H9 (cell line): ENCODE data around the gene DOK6. TPM values are rescaled to one million over a fixed set of nuclear protein-coding genes. Genes with fewer than 3 reads are reported as not detected.

ENCODE experiments used
- DNase-seq: peaks from one replicate; pipeline ENCODE4 v3.0.0-alpha.2; 2017
- H2AFZ ChIP-seq: one replicate; pipeline ENCODE4 v1.6.1; 2013; ENCODE audit warnings: mild to moderate bottlenecking, low read length, control low read depth, moderate library complexity
- H2AK5ac ChIP-seq: 2 replicates; pipeline ENCODE4 v1.6.1; 2013; ENCODE audit warnings: low read length, control low read depth, mixed read lengths; ENCODE audit not compliant: insufficient read length
- H2BK120ac ChIP-seq: one replicate; pipeline ENCODE4 v1.6.1; 2013; ENCODE audit warnings: low read depth, mild to moderate bottlenecking, low read length, control low read depth, inconsistent platforms; ENCODE audit not compliant: poor library complexity, severe bottlenecking
- H2BK12ac ChIP-seq: 2 replicates; pipeline ENCODE4 v1.6.1; 2013; ENCODE audit warnings: low read length, control low read depth, mixed read lengths, low read depth; ENCODE audit not compliant: insufficient read length
- H2BK15ac ChIP-seq: 2 replicates; pipeline ENCODE4 v1.6.1; 2013; ENCODE audit warnings: low read depth, low read length, control low read depth
- H2BK20ac ChIP-seq: one replicate; pipeline ENCODE4 v1.6.1; 2013; ENCODE audit warnings: low read depth, mild to moderate bottlenecking, low read length, control low read depth, inconsistent platforms; ENCODE audit not compliant: poor library complexity, severe bottlenecking
- H2BK5ac ChIP-seq: 2 replicates; pipeline ENCODE4 v1.6.1; 2013; ENCODE audit warnings: low read length, control low read depth, mixed read lengths; ENCODE audit not compliant: insufficient read length
- H3K14ac ChIP-seq: 2 replicates; pipeline ENCODE4 v1.6.1; 2013; ENCODE audit warnings: low read length, control low read depth; ENCODE audit not compliant: insufficient read depth
- H3K18ac ChIP-seq: 2 replicates; pipeline ENCODE4 v1.6.1; 2013; ENCODE audit warnings: low read depth, mild to moderate bottlenecking, mixed read lengths, low read length, control low read depth; ENCODE audit not compliant: insufficient read length
- H3K23ac ChIP-seq: 2 replicates; pipeline ENCODE4 v1.6.1; 2013; ENCODE audit warnings: low read length, control low read depth, mixed read lengths, low read depth; ENCODE audit not compliant: insufficient read length
- H3K23me2 ChIP-seq: 2 replicates; pipeline ENCODE4 v1.6.1; 2013; ENCODE audit warnings: low read depth, mild to moderate bottlenecking, mixed read lengths, low read length, control low read depth; ENCODE audit not compliant: insufficient read length, poor library complexity, severe bottlenecking
- H3K27ac ChIP-seq: 2 replicates; pipeline ENCODE4 v1.5.1; 2013; ENCODE audit warnings: low read length, control low read depth, mixed read lengths, low read depth; ENCODE audit not compliant: insufficient read length
- H3K27me3 ChIP-seq: 2 replicates; pipeline ENCODE4 v1.6.1; 2013; ENCODE audit warnings: low read length, control low read depth, inconsistent platforms; ENCODE audit not compliant: insufficient read depth
- H3K4ac ChIP-seq: 2 replicates; pipeline ENCODE4 v1.6.1; 2013; ENCODE audit warnings: low read depth, mild to moderate bottlenecking, control low read depth, inconsistent platforms, low read length, moderate library complexity
- H3K4me1 ChIP-seq: 2 replicates; pipeline ENCODE4 v1.6.1; 2013; ENCODE audit warnings: low read length, control low read depth, inconsistent platforms; ENCODE audit not compliant: insufficient read depth
- H3K4me2 ChIP-seq: 2 replicates; pipeline ENCODE4 v1.6.1; 2013; ENCODE audit warnings: low read length, control low read depth, mixed read lengths; ENCODE audit not compliant: insufficient read length, insufficient read depth
- H3K56ac ChIP-seq: 2 replicates; pipeline ENCODE4 v1.6.1; 2013; ENCODE audit warnings: low read depth, mild to moderate bottlenecking, mixed read lengths, low read length, control low read depth; ENCODE audit not compliant: insufficient read length
- H3K79me1 ChIP-seq: 2 replicates; pipeline ENCODE4 v1.6.1; 2013; ENCODE audit warnings: low read depth, mild to moderate bottlenecking, moderate library complexity, low read length, control low read depth, inconsistent platforms; ENCODE audit not compliant: insufficient read depth, poor library complexity, severe bottlenecking
- H3K79me2 ChIP-seq: 2 replicates; pipeline ENCODE4 v1.6.1; 2013; ENCODE audit warnings: low read length, control low read depth, inconsistent platforms; ENCODE audit not compliant: insufficient read depth
- H3K9ac ChIP-seq: 2 replicates; pipeline ENCODE4 v1.6.1; 2013; ENCODE audit warnings: low read length, control low read depth, mixed read lengths; ENCODE audit not compliant: insufficient read length; ENCODE audit errors: extremely low read depth
- H3K9me3 ChIP-seq: one replicate; pipeline ENCODE4 v1.6.1; 2013; ENCODE audit warnings: low read depth, low read length, inconsistent platforms; ENCODE audit not compliant: control insufficient read depth
- H3T11ph ChIP-seq: one replicate; pipeline ENCODE4 v1.6.1; 2013; ENCODE audit warnings: mild to moderate bottlenecking, low read length, control low read depth, inconsistent platforms
- H4K20me1 ChIP-seq: one replicate; pipeline ENCODE4 v1.6.1; 2013; ENCODE audit not compliant: control insufficient read depth, insufficient read length, insufficient read depth
- H4K5ac ChIP-seq: 2 replicates; pipeline ENCODE4 v1.6.1; 2013; ENCODE audit warnings: low read depth, mild to moderate bottlenecking, mixed read lengths, low read length, control low read depth; ENCODE audit not compliant: insufficient read length
- H4K8ac ChIP-seq: replicated peaks from 2 replicates; pipeline ENCODE4 v1.6.1; 2013; ENCODE audit warnings: low read length, control low read depth, mixed read lengths, low read depth; ENCODE audit not compliant: insufficient read length
- H4K91ac ChIP-seq: 2 replicates; pipeline ENCODE4 v1.6.1; 2013; ENCODE audit warnings: low read depth, mild to moderate bottlenecking, moderate library complexity, mixed read lengths, low read length, control low read depth; ENCODE audit not compliant: insufficient read length
- H3K27ac Mint-ChIP-seq, 3 experiments: 2 replicates in 2 of 3; 3 replicates in 1 of 3; pipeline ENCODE4 v1.8.0; 2020 to 2021; ENCODE audit warnings: mixed read lengths in 3 of 3, mild to moderate bottlenecking in 1 of 3, moderate library complexity in 1 of 3
- H3K27me3 Mint-ChIP-seq: 2 replicates; pipeline ENCODE4 v1.8.0; 2021; ENCODE audit warnings: low read depth, mild to moderate bottlenecking, moderate library complexity, mixed read lengths
- H3K36me3 Mint-ChIP-seq, 3 experiments: 2 replicates in 2 of 3; 3 replicates in 1 of 3; pipeline ENCODE4 v1.8.0; 2020 to 2021; ENCODE audit warnings: low read depth in 3 of 3, mixed read lengths in 3 of 3; ENCODE audit not compliant: insufficient read depth in 1 of 3
- H3K4me1 Mint-ChIP-seq, 2 experiments: 2 replicates each; pipeline ENCODE4 v1.8.0; 2020; ENCODE audit warnings: mixed read lengths in 2 of 2
- H3K4me3 Mint-ChIP-seq, 2 experiments: 2 replicates in 1 of 2; 3 replicates in 1 of 2; pipeline ENCODE4 v1.8.0; 2020 to 2021; ENCODE audit warnings: mild to moderate bottlenecking in 2 of 2, mixed read lengths in 2 of 2, moderate library complexity in 1 of 2
- H3K9me3 Mint-ChIP-seq, 2 experiments: 2 replicates in 1 of 2; 3 replicates in 1 of 2; pipeline ENCODE4 v1.8.0; 2020; ENCODE audit warnings: mild to moderate bottlenecking in 2 of 2, mixed read lengths in 2 of 2, moderate library complexity in 1 of 2
- CTCF ChIP-seq: fragments of 200-600 bp; sonication (generic); conservative IDR thresholded peaks from 3 replicates; pipeline ENCODE4 v1.8.0; 2021; ENCODE audit warnings: antibody characterized with exemption, mild to moderate bottlenecking
- WGBS: extraction: QIAGEN DNeasy Blood & Tissue Kit; methylation state at CpG from one replicate; pipeline ENCODE4 v1.1.7; 2013; ENCODE audit warnings: missing lambda C conversion rate, low lambda C conversion rate, mixed read lengths; ENCODE audit not compliant: insufficient read length; ENCODE audit errors: extremely low coverage; 5-methylcytosine and 5-hydroxymethylcytosine counted together
- total RNA-seq: library from RNA; stranded (reverse); gene quantifications from 2 replicates; pipeline ENCODE4 v1.2.1, GENCODE V29; 2021

The DOK6 gene
- total RNA-seq, 1 experiment from 2014 or later = 0.20 TPM

DNA sequence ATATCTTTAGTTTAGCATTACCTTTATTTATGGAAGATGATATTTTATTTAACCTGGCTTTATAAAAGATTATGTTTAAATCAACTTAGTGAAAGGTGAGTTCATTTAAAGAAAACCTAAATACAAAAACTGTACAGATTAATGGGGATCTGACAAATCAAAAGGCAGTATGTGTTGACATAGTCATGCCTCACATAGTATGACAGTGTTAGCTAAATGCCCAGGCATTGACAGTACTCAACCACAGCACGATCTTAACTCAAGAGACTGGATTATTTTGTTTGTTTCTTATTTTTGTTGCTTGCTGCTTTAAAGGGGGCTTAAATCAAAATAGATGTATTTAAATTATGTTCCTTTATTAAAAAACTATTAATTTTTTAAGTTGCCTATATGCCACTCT lies 7.8 kb downstream of the DOK6 start:
- WGBS = no CpG with 5 or more reads among the region's 1 CpG
- H2BK12ac ChIP-seq = no peak overlapping the region
- H2BK15ac ChIP-seq = no peak overlapping the region
- no peaks in the 10 kb centered on the region for H3K23me2 ChIP-seq
- no peaks in the 10 kb centered on the region for H3K4me1 ChIP-seq
- H2AFZ ChIP-seq = no peak overlapping the region
- H3K9me3 Mint-ChIP-seq = no peaks in the 10 kb centered on the region
- H3K9me3 ChIP-seq = no peaks in the 10 kb centered on the region
- no peak overlapping the region for H2BK120ac ChIP-seq
- TF ChIP-seq CTCF = no peak
- no peak overlapping the region for H2AK5ac ChIP-seq
- no peak overlapping the region for H2BK20ac ChIP-seq
- H4K91ac ChIP-seq = no peak overlapping the region
- DNase-seq = no peak
- no peaks in the 10 kb centered on the region; a peak in 1 of 7 replicates for H3K36me3 Mint-ChIP-seq
- H3K27me3 ChIP-seq = no peaks in the 10 kb centered on the region
- H3K56ac ChIP-seq = no peak overlapping the region
- no peak overlapping the region for H3K18ac ChIP-seq
- no peak overlapping the region for H2BK5ac ChIP-seq
- no peak overlapping the region for H3K23ac ChIP-seq
- H3K9ac ChIP-seq = no peak overlapping the region
- H3K27ac ChIP-seq = no peak overlapping the region
- H3K4me2 ChIP-seq = no peak overlapping the region
- H3K14ac ChIP-seq = no peak overlapping the region
- no peak overlapping the region for H3T11ph ChIP-seq
- no peak overlapping the region for H3K4me3 Mint-ChIP-seq
- no peak overlapping the region for H3K27ac Mint-ChIP-seq
- no peak overlapping the region for H3K4ac ChIP-seq
- peaks cover 31% of the 10 kb centered on the region for H3K27me3 Mint-ChIP-seq
- no peaks in the 10 kb centered on the region for H4K20me1 ChIP-seq
- no peak overlapping the region for H4K5ac ChIP-seq
- no peak overlapping the region for H4K8ac ChIP-seq
- H3K79me1 ChIP-seq = no peaks in the 10 kb centered on the region
- H3K79me2 ChIP-seq = no peaks in the 10 kb centered on the region
- peaks cover 0 to 2% of the 10 kb centered on the region in 2 experiments; a peak in 1 of 4 replicates for H3K4me1 Mint-ChIP-seq
